Type B pancreatic cell (in vitro differentiated cells): Measurements from ENCODE around the gene USP49. TPM values are rescaled to one million over a fixed set of nuclear protein-coding genes. Genes with fewer than 3 reads are reported as not detected.

ENCODE experiments used
- DNase-seq: peaks from one replicate; pipeline ENCODE4 v3.0.0; 2021; ENCODE audit warnings: mixed read lengths; ENCODE audit not compliant: unreplicated experiment; ENCODE audit errors: extremely low spot score
- H3K27ac Mint-ChIP-seq: 2 replicates; pipeline ENCODE4 v1.8.0; 2021; ENCODE audit warnings: mild to moderate bottlenecking, mixed read lengths
- H3K27me3 Mint-ChIP-seq: 2 replicates; pipeline ENCODE4 v1.8.0; 2021; ENCODE audit warnings: mixed read lengths
- H3K36me3 Mint-ChIP-seq: 2 replicates; pipeline ENCODE4 v1.8.0; 2021; ENCODE audit warnings: mixed read lengths
- H3K4me1 Mint-ChIP-seq: one replicate; pipeline ENCODE4 v1.8.0; 2021; ENCODE audit warnings: mixed read lengths; ENCODE audit not compliant: unreplicated experiment
- H3K4me3 Mint-ChIP-seq: 2 replicates; pipeline ENCODE4 v1.8.0; 2021; ENCODE audit warnings: mild to moderate bottlenecking, mixed read lengths
- H3K9me3 Mint-ChIP-seq: 2 replicates; pipeline ENCODE4 v1.8.0; 2021; ENCODE audit warnings: mixed read lengths
- CTCF ChIP-seq: fragments of 200-600 bp; sonication (generic); conservative IDR thresholded peaks from 2 replicates; pipeline ENCODE4 v1.5.0; 2021; ENCODE audit warnings: antibody characterized with exemption, mild to moderate bottlenecking
- total RNA-seq: library from RNA; stranded (reverse); gene quantifications from 2 replicates; pipeline ENCODE4 v1.2.1, GENCODE V29; 2021; ENCODE audit warnings: low replicate concordance

Gene USP49
- total RNA-seq, 1 donor from 2014 or later, result 13.2 TPM

GRCh38 chr6:41920921-41921711 is 25.9 kb upstream of the USP49 start, which contains the start of the genes BYSL and MED20:
Gene BYSL (plus strand): TSS chr6:41921499. CDS start chr6:41921563, 64 bp downstream.
Gene MED20 (minus strand): TSS chr6:41921139. CDS start chr6:41921018, 121 bp downstream.
- Mint-ChIP-seq H3K27ac (peak within 1 kb of the TSS; percentile 100), H3K36me3 (peaks cover 27% of the 10 kb centered on the region), H3K27me3 (no peaks in the 10 kb centered on the region), H3K4me3 (peak within 1 kb of the TSS; percentile 100), H3K4me1 (peaks cover 20% of the 10 kb centered on the region), H3K9me3 (no peaks in the 10 kb centered on the region)
- TF ChIP-seq CTCF, result peak; percentile 100
- peak; percentile 94 for DNase-seq

- Mint-ChIP-seq H3K9me3 (no peaks in the 10 kb centered on the region), H3K4me3 (peak overlapping the region; percentile 67), H3K27ac (peak overlapping the region; percentile 79), H3K27me3 (no peaks in the 10 kb centered on the region), H3K4me1 (peaks cover 10% of the 10 kb centered on the region), H3K36me3 (peaks cover 10% of the 10 kb centered on the region)
- DNase-seq, result no peak
- no peak for TF ChIP-seq CTCF
Measured at GRCh38 chr6:41917528-41917927, 22.4 kb upstream of the USP49 start.

DNA sequence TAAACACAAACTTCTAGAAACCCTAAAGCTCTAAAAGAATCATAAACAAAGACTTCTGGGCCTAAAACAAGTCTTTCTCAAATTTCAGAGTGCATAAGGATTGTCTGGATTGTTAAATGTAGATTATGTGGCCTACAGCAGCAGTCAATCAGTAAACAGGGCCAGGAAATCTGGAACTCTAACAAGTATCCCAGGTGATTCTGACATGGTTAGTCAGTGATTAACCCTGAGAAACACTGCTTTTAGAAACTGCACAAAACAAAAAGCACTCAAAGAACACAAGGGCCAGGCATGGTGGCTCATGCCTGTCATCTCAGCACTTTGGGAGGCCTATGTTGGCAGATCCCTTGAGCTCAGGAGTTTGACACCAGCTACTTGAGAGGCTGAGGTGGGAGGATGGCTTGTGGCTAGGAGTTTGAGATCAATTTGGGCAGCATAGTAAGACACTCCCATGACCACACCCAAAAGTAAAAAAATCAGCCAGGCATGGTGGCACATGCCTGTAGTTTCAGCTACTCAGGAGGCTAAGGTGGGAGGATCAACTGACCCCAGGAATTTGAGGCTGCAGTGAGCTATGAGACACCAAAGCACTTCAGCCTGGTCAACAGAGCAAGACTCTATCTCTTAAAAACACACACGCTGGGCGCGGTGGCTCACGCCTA is 19.8 kb upstream of the USP49 start:
- no peak overlapping the region for H3K4me3 Mint-ChIP-seq
- peaks cover 3% of the 10 kb centered on the region for H3K4me1 Mint-ChIP-seq
- no peaks in the 10 kb centered on the region for H3K9me3 Mint-ChIP-seq
- H3K27me3 Mint-ChIP-seq, result no peaks in the 10 kb centered on the region
- no peak for DNase-seq
- peaks cover 10% of the 10 kb centered on the region for H3K36me3 Mint-ChIP-seq
- no peak overlapping the region for H3K27ac Mint-ChIP-seq
- no peak for TF ChIP-seq CTCF

GRCh38 chr6:41914343-41914742 is 19.2 kb upstream of the USP49 start:
- Mint-ChIP-seq H3K4me1 (no peaks in the 10 kb centered on the region), H3K4me3 (no peak overlapping the region)

DNA sequence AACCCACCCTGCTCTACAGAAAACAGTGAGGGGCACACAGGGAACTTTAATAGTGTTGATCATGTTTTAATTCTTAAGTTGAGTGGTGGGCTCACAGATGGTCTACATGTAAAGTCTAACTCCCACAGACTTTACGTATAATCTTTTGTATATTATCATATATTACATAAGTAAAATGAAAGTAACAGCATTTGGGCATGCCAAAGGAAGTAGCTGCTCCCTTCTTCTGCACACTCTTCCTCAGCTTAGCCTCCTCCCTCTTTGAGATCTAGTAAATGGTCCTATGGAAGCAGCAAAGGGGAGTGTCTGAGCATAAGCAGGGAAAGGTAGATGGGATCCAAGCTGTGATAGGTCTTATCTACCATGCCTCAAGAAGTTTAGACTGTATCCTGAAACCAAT is 14.6 kb upstream of the USP49 start:
- Mint-ChIP-seq H3K4me3 (no peak overlapping the region), H3K9me3 (no peaks in the 10 kb centered on the region), H3K36me3 (peaks cover 19% of the 10 kb centered on the region), H3K27ac (no peak overlapping the region), H3K4me1 (no peaks in the 10 kb centered on the region), H3K27me3 (no peaks in the 10 kb centered on the region)
- no peak for TF ChIP-seq CTCF
- no peak for DNase-seq

More at GRCh38 chr6:41914343-41914742, 19.2 kb upstream of the USP49 start:
- no peak for TF ChIP-seq CTCF
- Mint-ChIP-seq H3K27ac (no peak overlapping the region), H3K27me3 (no peaks in the 10 kb centered on the region), H3K9me3 (no peaks in the 10 kb centered on the region), H3K36me3 (peaks cover 10% of the 10 kb centered on the region)
- DNase-seq, result no peak
